Lower leg skin (tissue), 4 donors: ENCODE measurements around the gene DNMT3A. TPM values are rescaled to one million over a fixed set of nuclear protein-coding genes. Genes with fewer than 3 reads are reported as not detected.
"Not testable (repeated sequence)": the region's sequence is repeated elsewhere in the genome, so short reads cannot be mapped to it uniquely, and the experiment has no call there.

ENCODE experiments used
- DNase-seq, 2 donors: peaks; one replicate each; pipeline ENCODE4 v3.0.0-alpha.2; 2019; ENCODE audit warnings: low spot score in 2 of 2
- H3K4me3 ChIP-seq: fragments of 200-600 bp; sonication (generic); 2 replicates; pipeline ENCODE4 v1.5.1; 2017; ENCODE audit warnings: mild to moderate bottlenecking, low read depth; ENCODE audit not compliant: poor library complexity, severe bottlenecking
- POLR2A ChIP-seq, 2 donors: fragments of 450-650 bp; IDR thresholded peaks; one replicate each; pipeline ENCODE4 v1.6.1; 2016 to 2017; ENCODE audit warnings: antibody characterized with exemption in 2 of 2, mild to moderate bottlenecking in 1 of 2, moderate library complexity in 1 of 2
- WGBS, 2 donors: methylation state at CpG; one replicate each; pipeline ENCODE4 v1.1.5; 2018; 5-methylcytosine and 5-hydroxymethylcytosine counted together
- intact Hi-C: fragments of 100-400 bp; cut with DNase I; formaldehyde crosslinking; loops from one replicate; pipeline ENCODE4 v1.15.0; 2023; ENCODE audit warnings: low total_unique reads
- total RNA-seq, 4 donors: library from RNA; depleted of rRNA; stranded (reverse); fragments of >200 nt; gene quantifications; one replicate each; pipeline ENCODE4 v1.1.0, GENCODE V29; 2016
- TF ChIP-seq, protein P1 (sequence below), 3 donors: fragments of 450-650 bp; IDR thresholded peaks; one replicate each; pipeline ENCODE4 v1.5.1; 2016; ENCODE audit warnings: antibody characterized with exemption in 3 of 3, mild to moderate bottlenecking in 3 of 3, moderate library complexity in 2 of 3

The DNMT3A gene
- total RNA-seq, 4 donors from 2014 or later, result 4.3 to 7.4 (median 6.9) TPM

DNA sequence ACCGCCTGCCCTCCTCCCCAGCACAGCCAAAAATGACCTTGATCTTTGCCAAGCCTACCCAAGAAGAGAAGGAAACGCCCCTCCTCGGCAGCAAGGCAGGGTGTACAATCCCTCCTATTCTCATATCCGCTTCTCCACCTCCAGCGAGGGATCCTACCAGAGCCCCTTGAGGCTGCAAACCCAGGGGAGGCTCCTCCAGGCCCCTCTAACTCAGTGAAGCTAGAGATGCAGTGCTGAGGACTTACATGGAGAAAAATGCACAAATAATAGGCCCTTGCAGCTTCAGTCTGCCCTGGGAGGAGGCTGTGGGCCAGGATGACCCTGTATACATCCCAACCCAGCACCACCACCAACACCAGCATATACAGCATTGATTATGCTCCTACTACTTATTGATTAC lies 126.5 kb downstream of the DNMT3A start:
- H3K4me3 ChIP-seq, result no peak overlapping the region
- TF ChIP-seq, protein P1, sequence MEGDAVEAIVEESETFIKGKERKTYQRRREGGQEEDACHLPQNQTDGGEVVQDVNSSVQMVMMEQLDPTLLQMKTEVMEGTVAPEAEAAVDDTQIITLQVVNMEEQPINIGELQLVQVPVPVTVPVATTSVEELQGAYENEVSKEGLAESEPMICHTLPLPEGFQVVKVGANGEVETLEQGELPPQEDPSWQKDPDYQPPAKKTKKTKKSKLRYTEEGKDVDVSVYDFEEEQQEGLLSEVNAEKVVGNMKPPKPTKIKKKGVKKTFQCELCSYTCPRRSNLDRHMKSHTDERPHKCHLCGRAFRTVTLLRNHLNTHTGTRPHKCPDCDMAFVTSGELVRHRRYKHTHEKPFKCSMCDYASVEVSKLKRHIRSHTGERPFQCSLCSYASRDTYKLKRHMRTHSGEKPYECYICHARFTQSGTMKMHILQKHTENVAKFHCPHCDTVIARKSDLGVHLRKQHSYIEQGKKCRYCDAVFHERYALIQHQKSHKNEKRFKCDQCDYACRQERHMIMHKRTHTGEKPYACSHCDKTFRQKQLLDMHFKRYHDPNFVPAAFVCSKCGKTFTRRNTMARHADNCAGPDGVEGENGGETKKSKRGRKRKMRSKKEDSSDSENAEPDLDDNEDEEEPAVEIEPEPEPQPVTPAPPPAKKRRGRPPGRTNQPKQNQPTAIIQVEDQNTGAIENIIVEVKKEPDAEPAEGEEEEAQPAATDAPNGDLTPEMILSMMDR (IDR thresholded peaks at IDR 0.05), result no peak
- no peak for TF ChIP-seq POLR2A (IDR thresholded peaks at IDR 0.05)
- WGBS, 2 donors, result 64 to 67% methylated on average over 5 of the region's 5 CpGs
- intact Hi-C loops, result no loop called here
- DNase-seq, result no peak

DNA sequence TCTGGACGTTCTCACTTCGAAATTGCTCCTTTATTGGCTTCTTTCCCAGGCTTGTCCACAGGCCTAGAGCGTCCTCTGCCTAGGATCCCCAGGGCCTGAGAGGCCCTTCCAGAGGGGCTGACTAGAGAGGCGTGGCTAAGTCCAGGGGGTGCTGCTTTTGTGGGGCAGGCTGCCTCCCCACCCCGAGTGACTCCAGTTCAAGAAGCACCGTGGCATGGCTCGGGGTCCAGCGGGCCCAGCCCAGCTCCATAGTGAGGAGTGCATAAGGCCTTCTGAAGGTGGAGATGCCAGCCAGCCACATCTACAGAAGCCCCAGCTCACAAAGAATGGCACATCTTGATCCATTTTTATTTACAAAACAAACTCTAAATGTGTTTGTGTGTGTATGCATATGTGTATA lies 128.5 kb downstream of the DNMT3A start:
- intact Hi-C loops, result no loop called here
- 64% methylated on average over 8 of the region's 8 CpGs for WGBS, 2 donors
- no peak for TF ChIP-seq POLR2A (IDR thresholded peaks at IDR 0.05)
- TF ChIP-seq, protein P1 (IDR thresholded peaks at IDR 0.05), result no peak
- DNase-seq, result no peak
- no peak overlapping the region for H3K4me3 ChIP-seq

DNA sequence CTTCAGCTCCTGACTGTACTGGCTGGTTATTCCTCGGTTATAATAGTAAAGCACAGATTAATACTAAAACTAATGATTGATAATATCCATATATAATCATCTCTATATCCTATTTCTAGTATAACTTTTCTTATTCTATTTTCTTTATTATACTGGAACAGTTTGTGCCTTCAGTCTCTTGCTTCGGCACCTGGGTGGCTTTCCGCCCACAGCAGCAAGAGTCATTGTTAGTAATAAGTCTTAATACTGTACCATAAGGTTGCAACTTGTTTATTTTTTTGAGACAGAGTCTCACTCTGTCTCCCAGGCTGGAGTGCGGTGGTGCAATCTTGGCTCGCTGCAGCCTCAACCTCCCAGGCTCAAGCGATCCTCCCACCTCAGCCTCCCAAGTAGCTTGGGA lies 130.8 kb downstream of the DNMT3A start:
- WGBS, 2 donors, result 98% methylated on average over 6 of the region's 6 CpGs
- intact Hi-C loops, DNase-seq, H3K4me3 ChIP-seq: not testable (repeated sequence)

DNA sequence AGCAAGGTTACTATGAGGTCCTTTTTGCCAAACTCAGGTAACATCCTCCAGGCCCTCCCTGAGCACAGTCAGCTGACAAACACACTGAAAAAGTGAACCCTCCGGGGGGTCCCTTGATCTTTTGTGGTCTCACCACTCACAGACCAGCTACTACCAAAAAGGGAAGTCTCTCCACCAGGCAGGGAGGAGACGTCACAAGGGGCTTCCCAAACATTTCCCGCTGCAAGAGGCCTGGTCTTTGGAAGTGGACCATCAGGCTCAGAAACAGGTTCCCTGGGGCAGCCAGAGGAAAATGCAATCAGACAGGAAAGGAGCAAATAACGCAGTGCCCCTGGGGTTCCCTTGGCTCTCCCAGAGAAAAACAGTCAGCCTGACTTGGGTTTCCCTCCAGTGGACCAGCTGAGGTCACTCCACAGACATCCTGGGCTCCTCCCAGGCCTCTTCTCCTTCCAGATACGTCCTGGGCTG lies 134.6 kb downstream of the DNMT3A start:
- WGBS, 2 donors, result 76 to 84% methylated on average over 5 of the region's 5 CpGs
- intact Hi-C loops, result no loop called here
- no peak overlapping the region for H3K4me3 ChIP-seq
- no peak for DNase-seq
- TF ChIP-seq, protein P1 (IDR thresholded peaks at IDR 0.05), result no peak
- no peak for TF ChIP-seq POLR2A (IDR thresholded peaks at IDR 0.05)

DNA sequence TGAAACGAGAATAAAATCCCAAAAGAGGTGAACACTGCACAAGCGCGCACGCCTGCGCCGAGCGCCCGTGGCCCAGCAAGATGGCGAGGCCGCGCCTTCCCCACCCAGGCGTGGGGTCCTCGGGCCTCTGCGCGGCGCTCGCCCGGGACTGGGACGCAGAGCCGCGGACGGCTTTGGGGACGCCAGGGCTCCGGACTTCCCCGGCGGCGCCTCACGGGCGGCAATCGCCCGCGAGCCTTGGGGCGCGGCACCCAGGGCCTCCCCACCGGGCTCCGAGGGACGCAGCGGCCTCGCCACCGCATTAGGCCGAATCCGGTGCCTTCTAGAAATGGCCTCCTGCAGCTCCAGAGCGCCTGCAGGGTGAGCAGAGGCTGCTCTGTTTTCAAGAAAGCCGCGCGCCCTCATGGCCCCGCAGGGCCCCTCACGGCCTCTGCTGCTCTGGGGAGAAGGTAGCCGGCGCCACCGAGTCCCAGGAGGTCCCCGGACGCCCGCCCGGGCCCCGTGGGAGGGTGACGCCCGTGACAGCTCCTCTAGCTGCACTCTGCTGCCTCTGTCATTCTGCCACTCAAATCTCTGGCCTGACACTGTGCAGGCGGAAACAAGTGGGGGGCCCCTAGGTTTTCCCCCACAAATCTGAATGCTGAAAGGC lies 137.4 kb downstream of the DNMT3A start:
- intact Hi-C loops, result no loop called here
- no peak overlapping the region for H3K4me3 ChIP-seq
- WGBS, 2 donors, result 30 to 49% methylated on average over 25 to 59 of the region's 59 CpGs
- no peak for TF ChIP-seq POLR2A (IDR thresholded peaks at IDR 0.05)
- TF ChIP-seq, protein P1 (IDR thresholded peaks at IDR 0.05), result no peak
- no peak for DNase-seq

DNA sequence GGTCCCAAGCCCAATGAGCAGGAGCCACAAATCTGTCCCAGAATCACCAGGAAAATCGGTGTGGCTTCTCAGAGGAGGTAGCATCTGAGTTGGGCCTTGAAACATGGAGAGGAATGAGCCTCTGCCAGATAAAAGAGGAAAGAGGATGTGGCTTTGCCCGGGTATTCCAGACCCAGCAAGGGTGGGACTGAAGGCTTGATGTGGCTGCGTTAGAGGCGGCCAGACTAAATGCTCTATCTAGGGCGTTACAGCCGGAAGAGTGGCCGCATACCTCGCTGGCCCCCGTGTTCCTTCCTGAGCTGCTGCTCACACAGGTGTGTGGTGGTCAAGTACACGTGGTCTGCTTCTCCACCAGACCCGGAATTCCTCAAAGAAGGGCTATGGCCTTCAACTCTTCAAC lies 139.4 kb downstream of the DNMT3A start:
- TF ChIP-seq POLR2A (IDR thresholded peaks at IDR 0.05), result no peak
- TF ChIP-seq, protein P1 (IDR thresholded peaks at IDR 0.05), result no peak
- H3K4me3 ChIP-seq, result no peak overlapping the region
- 88 to 94% methylated on average over 11 of the region's 11 CpGs for WGBS, 2 donors
- no peak for DNase-seq
- intact Hi-C loops, result no loop called here
